GM12892 (cell line): Measurements from ENCODE around the gene OGFOD3.
A peak's percentile ranks its signal among the peaks of the same experiment; 100 is the strongest.

Experiments used
- DNase-seq: peaks from one replicate; pipeline ENCODE4 v3.0.0; 2011; ENCODE audit not compliant: insufficient read length
- FAIRE-seq: peaks from 2 replicates; lab custom pipeline; 2011; peaks lifted over from hg19 to GRCh38; lab: Jason Lieb, UNC
- POLR2A ChIP-seq: IDR thresholded peaks from 2 replicates; pipeline ENCODE4 v1.6.1; 2011; ENCODE audit warnings: low read depth, low read length, control low read depth
- POLR2AphosphoS5 ChIP-seq: IDR thresholded peaks from 2 replicates; pipeline ENCODE4 v1.6.1; 2011; ENCODE audit warnings: low read depth, low read length, control low read depth
- TAF1 ChIP-seq: IDR thresholded peaks from 2 replicates; pipeline ENCODE4 v1.6.1; 2011; ENCODE audit warnings: low read depth, mild to moderate bottlenecking, control low read depth, low read length, borderline replicate concordance

The OGFOD3 gene

GRCh38 chr17:82410014-82410716, 8.2 kb downstream of the OGFOD3 start:
- DNase-seq = no peak
- FAIRE-seq = no peak
- TF ChIP-seq POLR2AphosphoS5 (no peak), TAF1 (no peak), POLR2A (no peak)

GRCh38 chr17:82408938-82409318, 9.5 kb downstream of the OGFOD3 start:
- DNase-seq (no peak), FAIRE-seq (no peak)
- no peak for TF ChIP-seq POLR2A
- no peak for TF ChIP-seq TAF1
- no peak for TF ChIP-seq POLR2AphosphoS5

GRCh38 chr17:82408288-82408937, 10.0 kb downstream of the OGFOD3 start:
- FAIRE-seq = no peak
- TF ChIP-seq POLR2AphosphoS5 = no peak
- TF ChIP-seq TAF1 = no peak
- no peak for TF ChIP-seq POLR2A

GRCh38 chr17:82407255-82407654, 11.1 kb downstream of the OGFOD3 start:
- DNase-seq (no peak), FAIRE-seq (no peak)
- TF ChIP-seq TAF1 = no peak
- TF ChIP-seq POLR2AphosphoS5 = no peak
- no peak for TF ChIP-seq POLR2A

More at GRCh38 chr17:82408288-82408937, 10.0 kb downstream of the OGFOD3 start:
- no peak for DNase-seq

- TF ChIP-seq TAF1 = no peak
- TF ChIP-seq POLR2AphosphoS5 = no peak
- no peak for TF ChIP-seq POLR2A
- DNase-seq (no peak), FAIRE-seq (no peak)
These were observed 12.2 kb downstream of the OGFOD3 start for GRCh38 chr17:82406131-82406671.

- FAIRE-seq (no peak), DNase-seq (no peak)
- TF ChIP-seq TAF1 = no peak
- no peak for TF ChIP-seq POLR2A
- TF ChIP-seq POLR2AphosphoS5 = no peak
These were observed 13.3 kb downstream of the OGFOD3 start for GRCh38 chr17:82405051-82405450.

- DNase-seq (no peak), FAIRE-seq (no peak)
- TF ChIP-seq TAF1 = no peak
- TF ChIP-seq POLR2AphosphoS5 = no peak; the same call in 1 of the 2 replicates
- TF ChIP-seq POLR2A = no peak
These were observed 14.4 kb downstream of the OGFOD3 start for GRCh38 chr17:82403662-82404660.

- TF ChIP-seq TAF1 = no peak
- TF ChIP-seq POLR2AphosphoS5 = no peak
- TF ChIP-seq POLR2A = no peak
- FAIRE-seq (no peak), DNase-seq (no peak)
These were observed 15.5 kb downstream of the OGFOD3 start for GRCh38 chr17:82402865-82403264.

- DNase-seq = peak; percentile 87
- peak; percentile 53 for FAIRE-seq
- TF ChIP-seq TAF1 (no peak), POLR2AphosphoS5 (no peak), POLR2A (no peak)
These were observed 17.6 kb downstream of the OGFOD3 start for GRCh38 chr17:82400830-82401229.

GRCh38 chr17:82400206-82400605, 18.2 kb downstream of the OGFOD3 start:
- no peak for DNase-seq
- TF ChIP-seq POLR2A = no peak
- TF ChIP-seq POLR2AphosphoS5 = no peak
- TF ChIP-seq TAF1 = no peak
- FAIRE-seq = no peak

GRCh38 chr17:82399601-82400101, 18.7 kb downstream of the OGFOD3 start:
- TF ChIP-seq POLR2AphosphoS5 = no peak
- no peak for TF ChIP-seq TAF1
- TF ChIP-seq POLR2A = no peak
- no peak for DNase-seq
- no peak for FAIRE-seq
